ENCODE results near the gene KCNH1. TPM values are rescaled to one million over a fixed set of nuclear protein-coding genes. Genes with fewer than 3 reads are reported as not detected.

KCNH1 gene
- total and polyA plus RNA-seq, 2 experiments from 2014 or later = 0.28 TPM; not detected in 1

GRCh38 chr1:210690236-210690635 is 443.7 kb downstream of the KCNH1 start (continued):
- TF ChIP-seq POLR2AphosphoS5 (IDR thresholded peaks at IDR 0.05; ENCODE audit: low read depth) (no peak), NANOG (IDR thresholded peaks at IDR 0.05; ENCODE audit: borderline replicate concordance) (no peak), JUNB (IDR thresholded peaks at IDR 0.05; ENCODE audit: unreplicated experiment) (no peak), ZNF331 (CRISPR knock-in tag; IDR thresholded peaks at IDR 0.05; ENCODE audit: low read depth) (no peak), EZH2 (IDR thresholded peaks at IDR 0.05; ENCODE audit: low read depth, unreplicated experiment) (no peak), ETS1 (IDR thresholded peaks at IDR 0.05) (no peak)

- H3K27me3 ChIP-seq (ENCODE audit: insufficient read depth) = no peaks in the 10 kb centered on the region
- no peak overlapping the region for H2AFZ ChIP-seq
- no peak overlapping the region for H3K27ac ChIP-seq (ENCODE audit: low read depth)
- Mint-ChIP-seq H3K36me3 (ENCODE audit: low read depth) (no peaks in the 10 kb centered on the region), H3K27me3 (ENCODE audit: insufficient read depth, low read depth, poor library complexity) (no peaks in the 10 kb centered on the region), H3K4me3 (no peak overlapping the region), H3K9me3 (no peaks in the 10 kb centered on the region), H3K27ac (no peak overlapping the region), H3K4me1 (no peaks in the 10 kb centered on the region)
- H3K4me3 ChIP-seq = no peak overlapping the region
- no peaks in the 10 kb centered on the region for H3F3A ChIP-seq (replicated peaks; ENCODE audit: low read depth)
- no peaks in the 10 kb centered on the region for H3K36me3 ChIP-seq (ENCODE audit: insufficient read depth)
- no peaks in the 10 kb centered on the region for H3K79me2 ChIP-seq (replicated peaks; ENCODE audit: insufficient read depth)
- no peaks in the 10 kb centered on the region for H4K20me1 ChIP-seq (replicated peaks; ENCODE audit: insufficient read depth)
- ATAC-seq (no peak), DNase-seq (ENCODE audit: low spot score) (no peak)
- TF ChIP-seq POLR2AphosphoS5 (IDR thresholded peaks at IDR 0.05; ENCODE audit: low read depth) = no peak
- no peak for TF ChIP-seq EZH2 (IDR thresholded peaks at IDR 0.05; ENCODE audit: low read depth, unreplicated experiment)
- TF ChIP-seq STAT1 (IDR thresholded peaks at IDR 0.05; ENCODE audit: unreplicated experiment) = no peak
- no peak for TF ChIP-seq CTCF (conservative IDR thresholded peaks at IDR 0.05; ENCODE audit: low read depth in 2 of 2)
- TF ChIP-seq ZNF331 (CRISPR knock-in tag; IDR thresholded peaks at IDR 0.05; ENCODE audit: low read depth) = no peak
- TF ChIP-seq ETS1 (IDR thresholded peaks at IDR 0.05) = no peak
- no peak for TF ChIP-seq ZNF114 (CRISPR knock-in tag; IDR thresholded peaks at IDR 0.05)
- no peak for TF ChIP-seq REST (IDR thresholded peaks at IDR 0.05; ENCODE audit: unreplicated experiment)
- no peak for TF ChIP-seq EZH2phosphoT487 (IDR thresholded peaks at IDR 0.05; ENCODE audit: unreplicated experiment)
- H3K9me2 ChIP-seq (ENCODE audit: insufficient read depth) = no peaks in the 10 kb centered on the region
- no peaks in the 10 kb centered on the region for H3K4me1 ChIP-seq (ENCODE audit: insufficient read depth)
- H3K4me2 ChIP-seq = no peak overlapping the region
Observed at GRCh38 chr1:210689826-210690225, 444.1 kb downstream of the KCNH1 start.

All from GM23338 (cell line).